Urinary bladder (tissue), 4 donors: ENCODE measurements around the gene BRINP1. TPM values are rescaled to one million over a fixed set of nuclear protein-coding genes. Genes with fewer than 3 reads are reported as not detected.
A peak's percentile ranks its signal among the peaks of the same experiment; 100 is the strongest.

Experiments
- DNase-seq: peaks from one replicate; pipeline ENCODE4 v3.0.0-alpha.2; 2015; ENCODE audit errors: extremely low spot score
- H3K27ac ChIP-seq: one replicate; pipeline ENCODE4 v1.5.1; 2013; ENCODE audit warnings: low read depth, mild to moderate bottlenecking, moderate library complexity
- H3K36me3 ChIP-seq: one replicate; pipeline ENCODE4 v1.6.1; 2013; ENCODE audit warnings: mild to moderate bottlenecking, moderate library complexity; ENCODE audit not compliant: insufficient read depth
- H3K4me1 ChIP-seq: one replicate; pipeline ENCODE4 v1.6.1; 2013; ENCODE audit warnings: mild to moderate bottlenecking, moderate library complexity; ENCODE audit not compliant: insufficient read depth
- H3K4me3 ChIP-seq: one replicate; pipeline ENCODE4 v1.5.1; 2013; ENCODE audit warnings: low read depth, low read length
- WGBS: extraction: QIAGEN DNeasy Blood & Tissue Kit; methylation state at CpG from one replicate; pipeline ENCODE4 v1.1.7; 2013; 5-methylcytosine and 5-hydroxymethylcytosine counted together
- polyA plus RNA-seq: library from polyadenylated mRNA; stranded (reverse); fragments of 200-250 nt; gene quantifications from one replicate; pipeline ENCODE4 v1.2.3, GENCODE V29; 2013
- total RNA-seq: library from RNA; depleted of rRNA; stranded (reverse); fragments of >200 nt; gene quantifications from one replicate; pipeline ENCODE4 v1.2.3, GENCODE V29; 2014
- donor health status: healthy with polysubstance abuse.
- donor health status: healthy.

Gene BRINP1
- total and polyA plus RNA-seq, 2 donors: 0.23 to 0.58 TPM

GRCh38 chr9:119240546-119240945, 128.7 kb downstream of the BRINP1 start:
- H3K36me3 ChIP-seq: no peaks in the 10 kb centered on the region
- no peak overlapping the region for H3K4me3 ChIP-seq
- H3K27ac ChIP-seq: no peak overlapping the region
- no peak for DNase-seq
- no peaks in the 10 kb centered on the region for H3K4me1 ChIP-seq
- 34% methylated on average over 4 of the region's 4 CpGs for WGBS

GRCh38 chr9:119234636-119235035, 134.6 kb downstream of the BRINP1 start:
- Histone ChIP-seq H3K4me3 (no peak overlapping the region), H3K4me1 (no peaks in the 10 kb centered on the region), H3K36me3 (no peaks in the 10 kb centered on the region), H3K27ac (no peak overlapping the region)
- no peak for DNase-seq
- WGBS: 44% methylated on average over 1 of the region's 1 CpG

GRCh38 chr9:119227422-119227821, 141.8 kb downstream of the BRINP1 start:
- H3K4me1 ChIP-seq: no peaks in the 10 kb centered on the region
- no peak for DNase-seq
- H3K36me3 ChIP-seq: no peaks in the 10 kb centered on the region
- H3K27ac ChIP-seq: no peak overlapping the region
- no peak overlapping the region for H3K4me3 ChIP-seq
- WGBS: 85% methylated on average over 3 of the region's 3 CpGs

GRCh38 chr9:119224431-119224830, 144.8 kb downstream of the BRINP1 start:
- no peak for DNase-seq
- H3K4me3 ChIP-seq: no peak overlapping the region
- 55% methylated on average over 2 of the region's 2 CpGs for WGBS

GRCh38 chr9:119221276-119221675, 148.0 kb downstream of the BRINP1 start:
- Histone ChIP-seq H3K4me1 (no peaks in the 10 kb centered on the region), H3K27ac (no peak overlapping the region), H3K4me3 (no peak overlapping the region), H3K36me3 (no peaks in the 10 kb centered on the region)
- DNase-seq: peak; percentile 10
- 79% methylated on average over 4 of the region's 4 CpGs for WGBS

More at GRCh38 chr9:119224431-119224830, 144.8 kb downstream of the BRINP1 start:
- Histone ChIP-seq H3K4me1 (no peaks in the 10 kb centered on the region), H3K36me3 (no peaks in the 10 kb centered on the region), H3K27ac (no peak overlapping the region)

GRCh38 chr9:119218293-119218692, 150.9 kb downstream of the BRINP1 start:
- no peak overlapping the region for H3K4me3 ChIP-seq
- no peak overlapping the region for H3K27ac ChIP-seq
- DNase-seq: no peak
- no peaks in the 10 kb centered on the region for H3K4me1 ChIP-seq
- H3K36me3 ChIP-seq: no peaks in the 10 kb centered on the region
- 58% methylated on average over 7 of the region's 7 CpGs for WGBS

- H3K4me3 ChIP-seq: no peak overlapping the region
- DNase-seq: peak; percentile 59
- no peaks in the 10 kb centered on the region for H3K36me3 ChIP-seq
- H3K27ac ChIP-seq: no peak overlapping the region
- 23% methylated on average over 8 of the region's 8 CpGs for WGBS
- no peaks in the 10 kb centered on the region for H3K4me1 ChIP-seq
Observed at GRCh38 chr9:119216651-119217331, 152.4 kb downstream of the BRINP1 start.

GRCh38 chr9:119215651-119216050, 153.6 kb downstream of the BRINP1 start:
- no peaks in the 10 kb centered on the region for H3K36me3 ChIP-seq
- no peak overlapping the region for H3K27ac ChIP-seq
- DNase-seq: no peak
- whole genome bisulfite sequencing: 91% methylated on average over 2 of the region's 2 CpGs
- H3K4me3 ChIP-seq: no peak overlapping the region
- no peaks in the 10 kb centered on the region for H3K4me1 ChIP-seq

GRCh38 chr9:119213471-119213870, 155.8 kb downstream of the BRINP1 start:
- Histone ChIP-seq H3K36me3 (no peaks in the 10 kb centered on the region), H3K4me1 (no peaks in the 10 kb centered on the region), H3K27ac (no peak overlapping the region), H3K4me3 (no peak overlapping the region)
- 59% methylated on average over 1 of the region's 1 CpG for WGBS
- no peak for DNase-seq

GRCh38 chr9:119197893-119198607, 171.2 kb downstream of the BRINP1 start:
- H3K4me3 ChIP-seq: no peak overlapping the region
- 83% methylated on average over 7 of the region's 7 CpGs for WGBS
- no peaks in the 10 kb centered on the region for H3K36me3 ChIP-seq
- no peak for DNase-seq
- H3K4me1 ChIP-seq: no peaks in the 10 kb centered on the region
- H3K27ac ChIP-seq: no peak overlapping the region

GRCh38 chr9:119195521-119195920, 173.7 kb downstream of the BRINP1 start:
- Histone ChIP-seq H3K4me1 (no peaks in the 10 kb centered on the region), H3K4me3 (no peak overlapping the region), H3K36me3 (no peaks in the 10 kb centered on the region), H3K27ac (no peak overlapping the region)
- WGBS: 27% methylated on average over 2 of the region's 2 CpGs
- no peak for DNase-seq

GRCh38 chr9:119185298-119185697, 183.9 kb downstream of the BRINP1 start:
- DNase-seq: no peak
- Histone ChIP-seq H3K4me3 (no peak overlapping the region), H3K36me3 (no peaks in the 10 kb centered on the region), H3K27ac (no peak overlapping the region), H3K4me1 (no peaks in the 10 kb centered on the region)
- 70% methylated on average over 3 of the region's 3 CpGs for WGBS

- no peaks in the 10 kb centered on the region for H3K4me1 ChIP-seq
- DNase-seq: no peak
- H3K27ac ChIP-seq: no peak overlapping the region
- H3K36me3 ChIP-seq: no peaks in the 10 kb centered on the region
- 68% methylated on average over 3 of the region's 3 CpGs for WGBS
- H3K4me3 ChIP-seq: no peak overlapping the region
Observed at GRCh38 chr9:119184265-119184936, 184.8 kb downstream of the BRINP1 start.

GRCh38 chr9:119181561-119181960, 187.7 kb downstream of the BRINP1 start:
- Histone ChIP-seq H3K27ac (no peak overlapping the region), H3K4me3 (no peak overlapping the region), H3K36me3 (no peaks in the 10 kb centered on the region), H3K4me1 (no peaks in the 10 kb centered on the region)
- DNase-seq: no peak
